WI38 (cell line): ENCODE measurements around the gene LTBP1.
A peak's percentile ranks its signal among the peaks of the same experiment; 100 is the strongest.
"Not testable (repeated sequence)": the region's sequence is repeated elsewhere in the genome, so short reads cannot be mapped to it uniquely, and the experiment has no call there.

ENCODE experiments used
- H3K4me3 ChIP-seq: 2 replicates; pipeline ENCODE4 v1.5.1; 2011; ENCODE audit warnings: low read depth, mild to moderate bottlenecking, control low read depth, low read length
- CTCF ChIP-seq: IDR thresholded peaks from 2 replicates; pipeline ENCODE4 v1.5.1; 2012; ENCODE audit warnings: low read depth, mild to moderate bottlenecking, control low read depth, low read length

LTBP1 gene

GRCh38 chr2:32905270-32905669, 41.5 kb upstream of the LTBP1 start:
- no peak for TF ChIP-seq CTCF
- H3K4me3 ChIP-seq, result no peak overlapping the region

GRCh38 chr2:32910883-32911598, 35.7 kb upstream of the LTBP1 start:
- TF ChIP-seq CTCF, result no peak
- no peak overlapping the region for H3K4me3 ChIP-seq

GRCh38 chr2:32915694-32916093, 31.1 kb upstream of the LTBP1 start:
- TF ChIP-seq CTCF, result no peak
- no peak overlapping the region for H3K4me3 ChIP-seq

- peak overlapping the region; percentile 35 for H3K4me3 ChIP-seq
- TF ChIP-seq CTCF, result no peak
Measured at GRCh38 chr2:32918774-32919173, 28.0 kb upstream of the LTBP1 start.

- H3K4me3 ChIP-seq, result not testable (repeated sequence)
Measured at GRCh38 chr2:32919901-32920300, 26.9 kb upstream of the LTBP1 start.

GRCh38 chr2:32921486-32921885, 25.3 kb upstream of the LTBP1 start:
- H3K4me3 ChIP-seq, result not testable (repeated sequence)

GRCh38 chr2:32922501-32922900, 24.3 kb upstream of the LTBP1 start:
- no peak for TF ChIP-seq CTCF
- H3K4me3 ChIP-seq, result no peak overlapping the region

- H3K4me3 ChIP-seq, result no peak overlapping the region
- TF ChIP-seq CTCF, result no peak
Measured at GRCh38 chr2:32923109-32923508, 23.6 kb upstream of the LTBP1 start.
